ENCODE results near the gene LRSAM1.

- TF ChIP-seq CTCF (IDR thresholded peaks at IDR 0.05): no peak
- no peak for TF ChIP-seq POLR2A (IDR thresholded peaks at IDR 0.05)
Observed at GRCh38 chr9:127444283-127444920, 6.9 kb upstream of the LRSAM1 start.

Measured in adrenal gland (tissue), 5 donors.